ENCODE measurements around the gene RABGGTB. TPM values are rescaled to one million over a fixed set of nuclear protein-coding genes. Genes with fewer than 3 reads are reported as not detected.
A peak's percentile ranks its signal among the peaks of the same experiment; 100 is the strongest.

Gene RABGGTB
- total and polyA plus RNA-seq, 9 of the 15 experiments (the other 6 are each of a cell fraction or from before 2014, with no cell fraction given): 148 to 354 (median 206) TPM

- TF ChIP-seq ZBED1 (IDR thresholded peaks at IDR 0.05) (no peak), ZBTB2 (IDR thresholded peaks at IDR 0.05) (no peak), ZNF695 (CRISPR knock-in tag; IDR thresholded peaks at IDR 0.05) (no peak), SAP30 (IDR thresholded peaks at IDR 0.05; ENCODE audit: borderline replicate concordance, insufficient read depth, low read depth, low read length, poor library complexity, severe bottlenecking) (no peak), CSDE1 (IDR thresholded peaks at IDR 0.05) (0 out of 4 replicates have a peak, but pooled peaks of 1 of the 2 experiments have one; percentile 6), OTX1 (CRISPR knock-in tag; IDR thresholded peaks at IDR 0.05) (0 out of 2 replicates have a peak, but pooled peaks have one; percentile 32), FOXA1 (IDR thresholded peaks at IDR 0.05; ENCODE audit: borderline replicate concordance) (no peak), ZNF639 (CRISPR knock-in tag; conservative IDR thresholded peaks at IDR 0.05 in 1 of 2, IDR thresholded peaks at IDR 0.05 in 1 of 2) (0 out of 4 replicates have a peak, but pooled peaks of 1 of the 2 experiments have one; percentile 35), ERF (CRISPR knock-in tag; IDR thresholded peaks at IDR 0.05) (no peak), ZNF79 (CRISPR knock-in tag; IDR thresholded peaks at IDR 0.05; ENCODE audit: low read depth) (no peak), TCF3 (CRISPR knock-in tag; IDR thresholded peaks at IDR 0.05) (peak; percentile 39), ARID3A (IDR thresholded peaks at IDR 0.05; ENCODE audit: borderline replicate concordance, low read depth, low read length) (peak; percentile 35; the same call in 1 of the 2 replicates), FOSL1 (tag; conservative IDR thresholded peaks at IDR 0.05) (0 out of 2 replicates have a peak, but pooled peaks have one; percentile 28), LCOR (CRISPR knock-in tag; IDR thresholded peaks at IDR 0.05) (peak; percentile 46; the same call in 1 of the 2 replicates), ZBTB9 (CRISPR knock-in tag; IDR thresholded peaks at IDR 0.05) (no peak), ATF7 (IDR thresholded peaks at IDR 0.05) (no peak)
Measured at GRCh38 chr1:75785320-75785982, 605 bp upstream of the RABGGTB start (continued).

Data from K562 (cell line).